A673 (cell line): ENCODE results near the gene FBXO21. TPM values are rescaled to one million over a fixed set of nuclear protein-coding genes. Genes with fewer than 3 reads are reported as not detected.
"Not testable (repeated sequence)": the region's sequence is repeated elsewhere in the genome, so short reads cannot be mapped to it uniquely, and the experiment has no call there.

ENCODE experiments used
- BruUV-seq: library from RNA; stranded (reverse); fragments of 400-500 nt; replicated peaks from 2 replicates; lab custom pipeline; 2021; lab: Mats Ljungman, UMichigan
- CTCF ChIA-PET: fragments of 300-600 bp; sonication (Branson Sonifier 250); formaldehyde crosslinking; loops from one replicate; lab custom pipeline; 2022; ENCODE audit warnings: antibody characterized with exemption; lab: Charles Lee
- POLR2A ChIA-PET: fragments of 300-600 bp; sonication (Branson Sonifier 250); formaldehyde crosslinking; loops from one replicate; lab custom pipeline; 2022; ENCODE audit warnings: antibody characterized with exemption; ENCODE audit not compliant: low non-redundant PET; lab: Charles Lee
- DNase-seq: peaks from one replicate; pipeline ENCODE4 v3.0.0-alpha.2; 2015; ENCODE audit warnings: low spot score
- H3K27ac ChIP-seq: fragments of 200-600 bp; sonication (generic); 2 replicates; pipeline ENCODE4 v1.5.1; 2016; ENCODE audit warnings: mixed run types, low read depth, mild to moderate bottlenecking, mixed read lengths, antibody characterized with exemption, low read length; ENCODE audit not compliant: poor library complexity, severe bottlenecking
- H3K27me3 ChIP-seq: fragments of 200-600 bp; sonication (generic); replicated peaks from 2 replicates; pipeline ENCODE4 v1.6.1; 2017; ENCODE audit warnings: mixed run types, low read depth, mild to moderate bottlenecking, mixed read lengths, antibody characterized with exemption, low read length; ENCODE audit not compliant: insufficient read depth, poor library complexity
- H3K36me3 ChIP-seq: fragments of 200-600 bp; sonication (generic); 2 replicates; pipeline ENCODE4 v1.6.1; 2016; ENCODE audit warnings: mixed run types, mild to moderate bottlenecking, mixed read lengths, antibody characterized with exemption, low read length; ENCODE audit not compliant: insufficient read depth, poor library complexity, severe bottlenecking
- H3K4me1 ChIP-seq: fragments of 200-600 bp; sonication (generic); 2 replicates; pipeline ENCODE4 v1.6.1; 2017; ENCODE audit warnings: mixed run types, mild to moderate bottlenecking, mixed read lengths, antibody characterized with exemption, low read length; ENCODE audit not compliant: insufficient read depth, poor library complexity, severe bottlenecking
- H3K4me3 ChIP-seq: fragments of 200-600 bp; sonication (generic); 2 replicates; pipeline ENCODE4 v1.5.1; 2016; ENCODE audit warnings: low read depth, mixed run types, mild to moderate bottlenecking, mixed read lengths, low read length; ENCODE audit not compliant: poor library complexity, severe bottlenecking
- H3K9me3 ChIP-seq: fragments of 200-600 bp; sonication (generic); 2 replicates; pipeline ENCODE4 v1.6.1; 2016; ENCODE audit warnings: mixed run types, low read depth, mild to moderate bottlenecking, mixed read lengths, antibody characterized with exemption, low read length; ENCODE audit not compliant: poor library complexity, severe bottlenecking
- CTCF ChIP-seq: fragments of 300-800, 200-600 bp; sonication (generic); conservative IDR thresholded peaks from 2 replicates; pipeline ENCODE4 v1.5.1; 2017; ENCODE audit warnings: low read depth, mild to moderate bottlenecking, antibody characterized with exemption, low read length, moderate library complexity, mixed read lengths
- EZH2 ChIP-seq: fragments of 200-600 bp; sonication (generic); IDR thresholded peaks from 2 replicates; pipeline ENCODE4 v1.6.1; 2017; ENCODE audit warnings: borderline replicate concordance, low read depth, mild to moderate bottlenecking, mixed read lengths, antibody characterized with exemption, low read length; ENCODE audit not compliant: poor library complexity, severe bottlenecking
- intact Hi-C: fragments of 100-400 bp; cut with micrococcal nuclease; formaldehyde crosslinking; loops from one replicate; pipeline ENCODE4 v1.10.0; 2022; ENCODE audit not compliant: unreplicated experiment
- total RNA-seq: library from RNA; stranded (reverse); gene quantifications from 2 replicates; pipeline ENCODE4 v1.2.3, GENCODE V29; 2021

FBXO21 gene
- total RNA-seq, 1 experiment from 2014 or later: 45.4 TPM

GRCh38 chr12:117207675-117208074, 17.4 kb upstream of the FBXO21 start:
- no peaks in the 10 kb centered on the region for H3K36me3 ChIP-seq
- CTCF ChIA-PET: no interaction called here
- POLR2A ChIA-PET: no interaction called here
- TF ChIP-seq EZH2 (no peak), CTCF (no peak)
- no peaks in the 10 kb centered on the region for H3K4me1 ChIP-seq
- DNase-seq: no peak
- intact Hi-C loops: no loop called here
- H3K4me3 ChIP-seq: no peak overlapping the region
- no TSS peak for BruUV-seq
- no peaks in the 10 kb centered on the region for H3K27me3 ChIP-seq
- H3K9me3 ChIP-seq: no peaks in the 10 kb centered on the region
- H3K27ac ChIP-seq: no peak overlapping the region

GRCh38 chr12:117202556-117202955, 12.3 kb upstream of the FBXO21 start:
- H3K36me3 ChIP-seq: no peaks in the 10 kb centered on the region
- ChIA-PET CTCF (interaction anchor here (0.6 kb wide), 1 partner anchor 433 kb away, joined by 4 read pairs; no protein-coding TSS in a partner anchor), POLR2A (interaction anchor here (0.6 kb wide), 1 partner anchor 128 kb away, joined by 3 read pairs; no protein-coding TSS in a partner anchor)
- TF ChIP-seq CTCF (no peak), EZH2 (no peak)
- no peak overlapping the region for H3K27ac ChIP-seq
- H3K9me3 ChIP-seq: no peaks in the 10 kb centered on the region
- no TSS peak for BruUV-seq
- intact Hi-C loops: no loop called here
- no peak for DNase-seq
- H3K4me1 ChIP-seq: no peaks in the 10 kb centered on the region
- H3K27me3 ChIP-seq: no peaks in the 10 kb centered on the region
- H3K4me3 ChIP-seq: no peak overlapping the region

- no peak for TF ChIP-seq EZH2
- no peak for TF ChIP-seq CTCF
- Histone ChIP-seq H3K4me1 (no peaks in the 10 kb centered on the region), H3K36me3 (no peaks in the 10 kb centered on the region), H3K4me3 (no peak overlapping the region), H3K27ac (no peak overlapping the region), H3K9me3 (no peaks in the 10 kb centered on the region), H3K27me3 (no peaks in the 10 kb centered on the region)
- no TSS peak for BruUV-seq
- intact Hi-C loops: no loop called here
- CTCF ChIA-PET: no interaction called here
- no peak for DNase-seq
- POLR2A ChIA-PET: no interaction called here
Measured at GRCh38 chr12:117202033-117202432, 11.8 kb upstream of the FBXO21 start.

GRCh38 chr12:117199956-117200744, 9.9 kb upstream of the FBXO21 start:
- POLR2A ChIA-PET: interaction anchor here (0.6 kb wide), 3 partner anchors 226 to 769 kb away, joined by 3 to 23 read pairs (median 13); partner anchors contain the start of gene KSR2
- not testable (repeated sequence) for H3K27ac ChIP-seq

GRCh38 chr12:117196334-117196733, 6.1 kb upstream of the FBXO21 start:
- H3K27ac ChIP-seq, CTCF ChIA-PET, POLR2A ChIA-PET, BruUV-seq, H3K36me3 ChIP-seq, H3K4me1 ChIP-seq, H3K4me3 ChIP-seq, intact Hi-C loops, H3K9me3 ChIP-seq, H3K27me3 ChIP-seq, DNase-seq: not testable (repeated sequence)

More at GRCh38 chr12:117199956-117200744, 9.9 kb upstream of the FBXO21 start:
- BruUV-seq, H3K4me1 ChIP-seq, DNase-seq, H3K9me3 ChIP-seq, H3K36me3 ChIP-seq, intact Hi-C loops, H3K4me3 ChIP-seq, H3K27me3 ChIP-seq: not testable (repeated sequence)
- CTCF ChIA-PET: interaction anchor here (0.8 kb wide), 1 partner anchor 167 kb away, joined by 8 read pairs; no protein-coding TSS in a partner anchor
